HCT116 (cell line): ENCODE measurements around the gene ADPRHL1. TPM values are rescaled to one million over a fixed set of nuclear protein-coding genes. Genes with fewer than 3 reads are reported as not detected.

ENCODE experiments used
- ATAC-seq: fragments of 200-7000 bp; cut with Tn5 transposase; 2 replicates; pipeline ENCODE4 v1.9.1; 2020; ENCODE audit warnings: mild to moderate bottlenecking, moderate library complexity
- BruUV-seq: library from RNA; stranded (reverse); fragments of 400-500 nt; replicated peaks from 2 replicates; lab custom pipeline; 2021; lab: Mats Ljungman, UMichigan
- CTCF ChIA-PET: fragments of 300-600 bp; sonication (Branson Sonifier 250); formaldehyde crosslinking; loops from one replicate; lab custom pipeline; 2021; ENCODE audit warnings: antibody characterized with exemption; lab: Charles Lee
- POLR2A ChIA-PET: fragments of 300-600, 350-600 bp; sonication (Branson Sonifier 250); formaldehyde crosslinking; loops from one replicate; lab custom pipeline; 2021; ENCODE audit warnings: antibody characterized with exemption; lab: Charles Lee
- RAD21 ChIA-PET, 2 experiments: fragments of 300-600 bp; sonication (Branson Sonifier 250); formaldehyde crosslinking; loops; one replicate each; lab custom pipeline; 2023; ENCODE audit warnings: low total read pairs in 2 of 2; ENCODE audit not compliant: uncharacterized antibody in 2 of 2, unreplicated experiment in 2 of 2, low non-redundant PET in 1 of 2; lab: Charles Lee
- DNase-seq: peaks from one replicate; pipeline ENCODE4 v3.0.0-alpha.2; 2010; ENCODE audit warnings: low read depth, low spot score
- H2AFZ ChIP-seq: fragments of 200-600 bp; shearing (Covaris generic), sonication (generic); 2 replicates; pipeline ENCODE4 v1.6.1; 2017; ENCODE audit warnings: low read depth, mixed run types, mixed read lengths, antibody characterized with exemption, low read length; ENCODE audit not compliant: poor library complexity, severe bottlenecking
- H3K27ac ChIP-seq: 2 replicates; pipeline ENCODE4 v1.5.1; 2012; ENCODE audit warnings: low read depth, low read length
- H3K27me3 ChIP-seq: fragments of 200-600 bp; sonication (generic); 2 replicates; pipeline ENCODE4 v1.6.1; 2016; ENCODE audit warnings: mixed run types, low read length, mixed read lengths; ENCODE audit not compliant: insufficient read depth
- H3K36me3 ChIP-seq, 2 experiments: fragments of 200-500 bp in 1 of 2; fragments of 200-600 bp in 1 of 2; sonication (Bioruptor generic) in 1 of 2; sonication (generic) in 1 of 2; 2 replicates each; pipeline versions ENCODE4 v1.5.1 to v1.6.1; 2014 to 2016; ENCODE audit warnings: low read length in 2 of 2, inconsistent platforms in 1 of 2, mixed read lengths in 1 of 2, mixed run types in 1 of 2; ENCODE audit not compliant: insufficient read depth in 2 of 2, control insufficient read depth in 1 of 2
- H3K4me1 ChIP-seq, 2 experiments: fragments of 200-600 bp in 1 of 2; sonication (generic) in 1 of 2; 2 replicates each; pipeline versions ENCODE4 v1.5.1 to v1.6.1; 2012 to 2017; ENCODE audit warnings: low read length in 2 of 2, inconsistent platforms in 1 of 2, mild to moderate bottlenecking in 1 of 2, mixed read lengths in 1 of 2, mixed run types in 1 of 2, moderate library complexity in 1 of 2; ENCODE audit not compliant: insufficient read depth in 2 of 2, control insufficient read depth in 1 of 2
- H3K4me2 ChIP-seq: fragments of 200-600 bp; sonication (generic); 2 replicates; pipeline ENCODE4 v1.6.1; 2017; ENCODE audit warnings: mixed run types, low read length, mixed read lengths
- H3K4me3 ChIP-seq, 2 experiments: fragments of 200-600 bp in 1 of 2; sonication (generic) in 1 of 2; replicated peaks in 1 of 2; 2 replicates each; pipeline ENCODE4 v1.5.1; 2011 to 2016; ENCODE audit warnings: low read length in 2 of 2, control low read depth in 1 of 2, low read depth in 1 of 2, mild to moderate bottlenecking in 1 of 2, mixed read lengths in 1 of 2, mixed run types in 1 of 2
- H3K79me2 ChIP-seq: fragments of 200-600 bp; sonication (generic); 2 replicates; pipeline ENCODE4 v1.6.1; 2017; ENCODE audit warnings: mild to moderate bottlenecking, mixed run types, low read length, moderate library complexity, mixed read lengths; ENCODE audit not compliant: insufficient read depth
- H3K9ac ChIP-seq: fragments of 200-600 bp; sonication (generic); 2 replicates; pipeline ENCODE4 v1.6.1; 2016; ENCODE audit warnings: low read length, mixed read lengths
- H3K9me2 ChIP-seq: fragments of 200-600 bp; sonication (generic), shearing (Covaris generic); 2 replicates; pipeline ENCODE4 v1.6.1; 2017; ENCODE audit warnings: mixed run types, mild to moderate bottlenecking, moderate library complexity; ENCODE audit not compliant: insufficient read depth
- H3K9me3 ChIP-seq, 2 experiments: fragments of 200-500 bp in 1 of 2; fragments of 200-600 bp in 1 of 2; sonication (Bioruptor generic) in 1 of 2; sonication (generic) in 1 of 2; 2 replicates each; pipeline ENCODE4 v1.6.1; 2014 to 2017; ENCODE audit warnings: low read length in 2 of 2, mixed read lengths in 2 of 2, inconsistent platforms in 1 of 2, low read depth in 1 of 2, mild to moderate bottlenecking in 1 of 2, mixed run types in 1 of 2, moderate library complexity in 1 of 2; ENCODE audit not compliant: control insufficient read depth in 1 of 2, insufficient read depth in 1 of 2
- H4K20me1 ChIP-seq: fragments of 200-600 bp; sonication (generic), shearing (Covaris generic); 2 replicates; pipeline ENCODE4 v1.6.1; 2017; ENCODE audit warnings: mixed run types, mild to moderate bottlenecking, moderate library complexity; ENCODE audit not compliant: insufficient read depth
- ATF3 ChIP-seq: IDR thresholded peaks from 2 replicates; pipeline ENCODE4 v1.6.1; 2012
- CBX3 ChIP-seq: IDR thresholded peaks from 2 replicates; pipeline ENCODE4 v1.6.1; 2012; ENCODE audit warnings: low read depth
- CEBPB ChIP-seq: IDR thresholded peaks from 2 replicates; pipeline ENCODE4 v1.6.1; 2012; ENCODE audit warnings: low read depth
- EZH2 ChIP-seq: fragments of 200-600 bp; sonication (generic); IDR thresholded peaks from 2 replicates; pipeline ENCODE4 v1.6.1; 2017; ENCODE audit warnings: antibody characterized with exemption, mixed run types
- FOSL1 ChIP-seq: IDR thresholded peaks from 2 replicates; pipeline ENCODE4 v1.6.1; 2012; ENCODE audit warnings: low read depth
- JUND ChIP-seq: IDR thresholded peaks from 2 replicates; pipeline ENCODE4 v1.6.1; 2012
- POLR2A ChIP-seq: IDR thresholded peaks from 2 replicates; pipeline ENCODE4 v1.7.0; 2011; ENCODE audit warnings: borderline replicate concordance; ENCODE audit not compliant: insufficient read depth, insufficient read length; ENCODE audit errors: extremely low read depth
- POLR2AphosphoS5 ChIP-seq: IDR thresholded peaks from 2 replicates; pipeline ENCODE4 v1.6.1; 2011; ENCODE audit warnings: mild to moderate bottlenecking, low read depth, low read length, moderate library complexity
- RAD21 ChIP-seq: IDR thresholded peaks from 2 replicates; pipeline ENCODE4 v1.6.1; 2012; ENCODE audit warnings: low read depth, mild to moderate bottlenecking
- SP1 ChIP-seq: IDR thresholded peaks from 2 replicates; pipeline ENCODE4 v1.6.1; 2012; ENCODE audit warnings: low read depth
- SRF ChIP-seq: IDR thresholded peaks from 2 replicates; pipeline ENCODE4 v1.6.1; 2012; ENCODE audit warnings: low read depth
- TCF7L2 ChIP-seq: IDR thresholded peaks from 2 replicates; pipeline ENCODE4 v1.7.0; 2011; ENCODE audit warnings: borderline replicate concordance, inconsistent platforms; ENCODE audit not compliant: insufficient read depth, insufficient read length; ENCODE audit errors: extremely low read depth
- ZBTB33 ChIP-seq: IDR thresholded peaks from 2 replicates; pipeline ENCODE4 v1.6.1; 2011; ENCODE audit warnings: mild to moderate bottlenecking, low read length, moderate library complexity; ENCODE audit not compliant: insufficient replicate concordance; ENCODE audit errors: extremely low read depth
- ZFX ChIP-seq: fragments of 450-650 bp; IDR thresholded peaks from 2 replicates; pipeline ENCODE4 v1.6.1; 2017
- ZNF274 ChIP-seq: fragments of 200-500 bp; sonication (Bioruptor generic); IDR thresholded peaks from 2 replicates; pipeline ENCODE4 v1.6.1; 2014; ENCODE audit warnings: mild to moderate bottlenecking, low read depth, low read length, inconsistent platforms
- intact Hi-C: fragments of 100-400 bp; cut with micrococcal nuclease; formaldehyde crosslinking; loops from 2 replicates; pipeline ENCODE4 v1.10.0; 2022
- total RNA-seq: library from RNA; stranded (reverse); gene quantifications from one replicate; pipeline ENCODE4 v1.2.1, GENCODE V29; 2021; ENCODE audit not compliant: unreplicated experiment
- TF ChIP-seq, protein P1 (sequence below), 3 experiments: fragments of 200-600 bp in 1 of 3; sonication (generic) in 1 of 3; IDR thresholded peaks in 2 of 3; conservative IDR thresholded peaks in 1 of 3; 2 replicates each; pipeline ENCODE4 v1.5.1; 2012 to 2017; ENCODE audit warnings: low read depth in 2 of 3, low read length in 2 of 3, antibody characterized with exemption in 1 of 3, borderline replicate concordance in 1 of 3, control low read depth in 1 of 3, mild to moderate bottlenecking in 1 of 3, mixed read lengths in 1 of 3, mixed run types in 1 of 3, moderate library complexity in 1 of 3; ENCODE audit not compliant: insufficient read depth in 1 of 3
- TF ChIP-seq, protein P2 (sequence below): IDR thresholded peaks from 2 replicates; pipeline ENCODE4 v1.6.1; 2012; ENCODE audit warnings: low read depth
- TF ChIP-seq, protein P3 (sequence below): IDR thresholded peaks from 2 replicates; pipeline ENCODE4 v1.6.1; 2012

The ADPRHL1 gene
- total RNA-seq, 1 experiment from 2014 or later, result 12.6 TPM

DNA sequence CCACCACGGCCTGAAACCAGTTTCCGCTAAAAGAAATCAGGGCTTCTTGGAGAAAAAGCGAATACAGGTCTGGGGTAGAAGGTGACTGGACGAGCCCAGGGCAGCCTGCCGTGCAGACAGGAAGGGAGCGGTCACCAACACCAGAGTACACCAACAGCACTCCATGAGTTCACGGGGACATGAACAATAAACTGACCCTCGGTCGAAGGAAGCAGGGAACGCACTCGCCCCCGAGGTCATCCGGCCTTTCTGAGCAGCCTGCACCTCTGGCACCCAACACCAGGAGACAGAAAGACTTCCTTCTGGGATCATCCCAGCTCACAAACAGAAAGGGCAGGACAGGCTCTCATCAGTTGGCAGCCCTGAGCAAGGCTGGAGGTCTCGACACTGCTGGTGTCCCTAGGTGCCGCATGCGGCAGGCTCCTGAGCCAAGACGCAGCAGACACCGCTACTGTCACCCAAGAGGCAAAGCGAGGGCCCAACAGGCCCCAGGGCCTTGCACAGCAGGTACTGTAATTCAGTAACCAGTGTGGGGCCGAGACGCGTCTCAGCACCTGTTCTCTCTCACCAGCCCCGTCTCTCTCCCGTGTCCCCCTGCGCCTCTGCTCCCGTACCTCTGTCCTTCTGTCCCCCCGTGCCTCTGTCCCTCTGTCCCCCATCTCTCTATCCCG, 19.2 kb upstream of the ADPRHL1 start:
- Histone ChIP-seq H3K36me3 (peaks cover 8 to 29% of the 10 kb centered on the region in 2 experiments), H2AFZ (no peak overlapping the region), H3K9me2 (no peaks in the 10 kb centered on the region), H3K9ac (no peak overlapping the region), H3K27ac (no peak overlapping the region), H3K4me3 (no peak overlapping the region), H3K79me2 (peaks cover 27% of the 10 kb centered on the region; the same call in 1 of the 2 replicates)
- no peak for DNase-seq
- ChIA-PET RAD21 (no interaction called here), CTCF (no interaction called here)
- TF ChIP-seq, protein P1, sequence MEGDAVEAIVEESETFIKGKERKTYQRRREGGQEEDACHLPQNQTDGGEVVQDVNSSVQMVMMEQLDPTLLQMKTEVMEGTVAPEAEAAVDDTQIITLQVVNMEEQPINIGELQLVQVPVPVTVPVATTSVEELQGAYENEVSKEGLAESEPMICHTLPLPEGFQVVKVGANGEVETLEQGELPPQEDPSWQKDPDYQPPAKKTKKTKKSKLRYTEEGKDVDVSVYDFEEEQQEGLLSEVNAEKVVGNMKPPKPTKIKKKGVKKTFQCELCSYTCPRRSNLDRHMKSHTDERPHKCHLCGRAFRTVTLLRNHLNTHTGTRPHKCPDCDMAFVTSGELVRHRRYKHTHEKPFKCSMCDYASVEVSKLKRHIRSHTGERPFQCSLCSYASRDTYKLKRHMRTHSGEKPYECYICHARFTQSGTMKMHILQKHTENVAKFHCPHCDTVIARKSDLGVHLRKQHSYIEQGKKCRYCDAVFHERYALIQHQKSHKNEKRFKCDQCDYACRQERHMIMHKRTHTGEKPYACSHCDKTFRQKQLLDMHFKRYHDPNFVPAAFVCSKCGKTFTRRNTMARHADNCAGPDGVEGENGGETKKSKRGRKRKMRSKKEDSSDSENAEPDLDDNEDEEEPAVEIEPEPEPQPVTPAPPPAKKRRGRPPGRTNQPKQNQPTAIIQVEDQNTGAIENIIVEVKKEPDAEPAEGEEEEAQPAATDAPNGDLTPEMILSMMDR (IDR thresholded peaks at IDR 0.05 in 2 of 3, conservative IDR thresholded peaks at IDR 0.05 in 1 of 3; ENCODE audit: borderline replicate concordance in 1 of 3, insufficient read depth in 1 of 3, low read depth in 2 of 3, low read length in 2 of 3), result no peak
- no peak for TF ChIP-seq ATF3
- TF ChIP-seq FOSL1, result no peak
- no peak for TF ChIP-seq SP1
- TF ChIP-seq, protein P2, sequence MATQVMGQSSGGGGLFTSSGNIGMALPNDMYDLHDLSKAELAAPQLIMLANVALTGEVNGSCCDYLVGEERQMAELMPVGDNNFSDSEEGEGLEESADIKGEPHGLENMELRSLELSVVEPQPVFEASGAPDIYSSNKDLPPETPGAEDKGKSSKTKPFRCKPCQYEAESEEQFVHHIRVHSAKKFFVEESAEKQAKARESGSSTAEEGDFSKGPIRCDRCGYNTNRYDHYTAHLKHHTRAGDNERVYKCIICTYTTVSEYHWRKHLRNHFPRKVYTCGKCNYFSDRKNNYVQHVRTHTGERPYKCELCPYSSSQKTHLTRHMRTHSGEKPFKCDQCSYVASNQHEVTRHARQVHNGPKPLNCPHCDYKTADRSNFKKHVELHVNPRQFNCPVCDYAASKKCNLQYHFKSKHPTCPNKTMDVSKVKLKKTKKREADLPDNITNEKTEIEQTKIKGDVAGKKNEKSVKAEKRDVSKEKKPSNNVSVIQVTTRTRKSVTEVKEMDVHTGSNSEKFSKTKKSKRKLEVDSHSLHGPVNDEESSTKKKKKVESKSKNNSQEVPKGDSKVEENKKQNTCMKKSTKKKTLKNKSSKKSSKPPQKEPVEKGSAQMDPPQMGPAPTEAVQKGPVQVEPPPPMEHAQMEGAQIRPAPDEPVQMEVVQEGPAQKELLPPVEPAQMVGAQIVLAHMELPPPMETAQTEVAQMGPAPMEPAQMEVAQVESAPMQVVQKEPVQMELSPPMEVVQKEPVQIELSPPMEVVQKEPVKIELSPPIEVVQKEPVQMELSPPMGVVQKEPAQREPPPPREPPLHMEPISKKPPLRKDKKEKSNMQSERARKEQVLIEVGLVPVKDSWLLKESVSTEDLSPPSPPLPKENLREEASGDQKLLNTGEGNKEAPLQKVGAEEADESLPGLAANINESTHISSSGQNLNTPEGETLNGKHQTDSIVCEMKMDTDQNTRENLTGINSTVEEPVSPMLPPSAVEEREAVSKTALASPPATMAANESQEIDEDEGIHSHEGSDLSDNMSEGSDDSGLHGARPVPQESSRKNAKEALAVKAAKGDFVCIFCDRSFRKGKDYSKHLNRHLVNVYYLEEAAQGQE, result no peak
- no peak for TF ChIP-seq ZNF274
- no peak for TF ChIP-seq SRF
- no peak for TF ChIP-seq TCF7L2
- TF ChIP-seq ZFX, result no peak
- TF ChIP-seq ZBTB33, result no peak
- TF ChIP-seq POLR2A, result no peak
- TF ChIP-seq POLR2AphosphoS5, result no peak
- TF ChIP-seq EZH2, result no peak
- TF ChIP-seq, protein P3, sequence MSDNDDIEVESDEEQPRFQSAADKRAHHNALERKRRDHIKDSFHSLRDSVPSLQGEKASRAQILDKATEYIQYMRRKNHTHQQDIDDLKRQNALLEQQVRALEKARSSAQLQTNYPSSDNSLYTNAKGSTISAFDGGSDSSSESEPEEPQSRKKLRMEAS, result no peak
- TF ChIP-seq JUND, result no peak
- TF ChIP-seq CEBPB, result no peak
- TF ChIP-seq CBX3, result no peak
- no peak for TF ChIP-seq RAD21
- TF ChIP-seq, all 23 proteins: peak for 0
- no peaks in the 10 kb centered on the region for H4K20me1 ChIP-seq
- intact Hi-C loops, result no loop called here
- no peak for ATAC-seq
- no peaks in the 10 kb centered on the region for H3K4me1 ChIP-seq
- no peaks in the 10 kb centered on the region for H3K27me3 ChIP-seq
- H3K4me2 ChIP-seq, result no peak overlapping the region
- BruUV-seq, result no TSS peak
- H3K9me3 ChIP-seq, result no peaks in the 10 kb centered on the region
- POLR2A ChIA-PET, result no interaction called here
